CD4-positive, alpha-beta T cell treated with Interferon gamma for 1 hour (primary cell): Measurements from ENCODE around the gene RETREG1.

Experiments
- DNase-seq: peaks from one replicate; pipeline ENCODE4 v3.0.0-alpha.2; 2020

The RETREG1 gene

DNA sequence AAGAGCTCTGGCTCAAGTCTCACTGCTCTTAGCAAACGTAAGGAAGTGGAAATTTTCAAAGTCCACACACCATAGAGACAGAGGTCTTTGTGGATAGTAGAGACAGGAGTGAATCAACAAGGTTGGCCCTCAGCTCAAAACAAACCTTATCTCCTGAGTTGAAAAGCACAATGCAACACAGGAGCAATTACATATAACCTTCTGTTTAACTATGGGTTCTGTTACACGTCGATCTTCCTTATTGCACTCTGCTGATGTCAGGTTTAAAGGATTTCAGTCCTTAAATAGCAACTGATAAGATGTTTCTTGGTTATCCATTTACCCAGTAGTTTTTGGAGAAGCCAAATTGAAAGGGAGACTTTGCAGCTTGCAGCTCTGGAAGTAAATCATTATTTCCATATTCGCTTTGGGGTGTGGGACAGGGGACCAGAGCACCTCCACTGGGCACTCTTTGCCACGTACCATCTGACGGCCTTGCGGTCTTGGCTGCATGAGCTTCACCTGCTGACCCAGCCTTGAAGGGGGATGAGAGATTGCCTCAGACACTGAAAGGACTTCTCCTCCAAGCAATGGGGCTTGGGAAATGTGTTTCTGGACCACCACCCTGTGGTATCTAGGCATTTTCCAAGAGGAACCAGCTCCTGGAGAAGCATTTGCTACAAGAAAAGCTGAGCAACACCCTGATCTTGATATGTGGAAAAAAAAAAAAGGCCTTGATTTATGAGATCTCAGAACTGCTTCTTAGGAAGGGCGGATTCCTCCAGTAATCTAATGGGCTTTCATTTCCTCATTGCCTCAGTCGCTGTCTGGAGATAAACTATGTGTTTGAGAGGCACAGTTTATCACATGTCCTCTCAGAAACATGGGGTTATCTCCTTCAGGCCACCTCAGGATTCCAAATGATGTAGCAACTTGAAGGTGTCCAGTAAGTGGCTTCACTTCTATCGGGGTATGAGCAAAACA lies 95.0 kb downstream of the RETREG1 start:
- DNase-seq, result no peak

DNA sequence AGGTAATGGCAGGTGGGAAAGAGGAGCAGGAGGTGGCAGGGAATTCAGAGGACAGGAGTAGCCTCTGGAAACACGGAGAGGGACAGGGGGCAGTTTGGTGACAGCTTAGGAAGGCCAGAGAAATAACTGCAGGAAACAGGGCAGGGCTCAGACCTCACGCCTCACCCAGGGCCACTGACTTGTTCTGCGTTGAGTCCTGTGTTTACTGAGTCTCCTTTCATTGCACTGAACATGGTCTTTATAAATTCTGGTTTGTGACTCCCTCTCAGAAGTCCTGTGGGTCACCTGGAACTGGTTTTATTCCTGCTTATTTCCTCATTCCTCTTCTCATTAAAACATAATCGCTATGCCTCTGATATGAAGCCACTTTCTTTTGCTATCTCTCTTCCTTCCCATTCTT lies 96.0 kb downstream of the RETREG1 start:
- no peak for DNase-seq

DNA sequence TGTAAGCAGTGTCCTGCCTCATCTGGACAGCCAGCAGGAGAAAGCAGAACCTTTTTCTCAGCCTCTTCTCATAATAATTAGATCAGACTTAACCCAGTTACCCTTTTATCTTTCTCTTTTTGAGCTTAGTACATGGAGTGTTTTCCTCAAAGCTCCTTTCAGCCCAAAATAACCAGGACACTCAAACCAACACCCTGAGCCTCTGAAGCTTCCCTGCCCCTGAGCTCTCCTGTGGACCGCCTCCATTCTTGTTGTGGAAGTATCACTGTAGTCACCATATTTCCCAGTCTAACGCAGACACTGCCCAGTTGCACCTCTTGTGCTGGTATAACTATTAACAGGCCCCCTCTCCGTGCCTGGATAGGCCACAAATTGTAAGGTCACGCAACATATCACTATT lies 97.4 kb downstream of the RETREG1 start:
- DNase-seq, result no peak

DNA sequence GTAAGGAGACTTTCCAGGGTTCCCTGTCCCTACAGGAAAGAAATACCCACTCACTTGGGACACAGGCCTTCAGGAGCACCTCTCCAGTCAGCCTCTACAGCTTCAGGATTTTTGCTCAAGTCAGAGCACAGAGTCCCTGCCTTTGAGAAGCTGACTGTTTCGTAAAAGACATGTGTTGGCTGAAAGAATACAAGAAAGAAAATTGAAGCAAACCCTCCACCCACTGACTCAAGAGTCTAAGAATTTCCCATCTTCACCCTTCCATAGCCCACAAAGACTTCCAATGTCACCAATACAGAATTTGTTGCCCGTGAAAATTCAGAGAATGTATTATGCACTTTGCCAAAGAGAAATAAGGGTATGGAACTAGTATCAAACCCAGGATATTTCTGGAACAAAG lies 98.2 kb downstream of the RETREG1 start:
- DNase-seq, result no peak

DNA sequence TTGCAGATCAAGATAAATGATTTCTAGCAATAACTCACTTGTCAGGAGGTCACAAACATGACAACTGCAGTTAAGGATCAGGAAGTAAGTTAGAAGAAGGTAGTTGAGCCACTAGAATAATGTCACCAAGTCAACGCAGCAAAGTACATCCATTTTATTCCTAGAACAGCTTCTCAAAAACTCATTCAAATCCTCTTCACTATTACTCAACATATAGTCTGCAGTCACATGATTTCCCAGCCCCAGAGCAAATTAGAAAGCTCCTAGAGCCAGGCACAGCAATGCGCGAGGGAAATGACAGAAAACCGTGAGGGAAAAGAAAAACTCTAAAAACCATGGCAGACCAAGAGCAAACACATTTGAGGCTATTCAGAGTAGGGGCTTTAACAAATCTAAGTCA lies 101.3 kb downstream of the RETREG1 start:
- no peak for DNase-seq

DNA sequence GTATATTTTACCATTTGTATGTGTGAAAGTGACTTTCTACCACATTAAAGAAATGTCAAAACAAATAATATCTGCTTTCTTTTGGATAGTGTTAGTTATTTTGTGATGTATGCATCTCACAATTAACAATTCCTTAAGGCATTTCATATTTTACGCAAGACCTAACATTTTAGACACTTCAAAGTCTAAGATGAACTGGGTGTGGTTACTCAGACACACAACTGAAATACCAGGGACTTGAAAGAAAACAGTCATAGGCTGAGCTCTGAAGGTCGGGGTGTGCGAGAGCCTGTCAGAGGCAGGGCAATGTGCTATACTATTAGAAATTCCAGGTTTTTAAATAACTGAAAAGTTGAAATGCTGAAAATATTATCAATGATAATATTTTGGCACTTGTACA lies 106.7 kb downstream of the RETREG1 start:
- DNase-seq, result no peak

DNA sequence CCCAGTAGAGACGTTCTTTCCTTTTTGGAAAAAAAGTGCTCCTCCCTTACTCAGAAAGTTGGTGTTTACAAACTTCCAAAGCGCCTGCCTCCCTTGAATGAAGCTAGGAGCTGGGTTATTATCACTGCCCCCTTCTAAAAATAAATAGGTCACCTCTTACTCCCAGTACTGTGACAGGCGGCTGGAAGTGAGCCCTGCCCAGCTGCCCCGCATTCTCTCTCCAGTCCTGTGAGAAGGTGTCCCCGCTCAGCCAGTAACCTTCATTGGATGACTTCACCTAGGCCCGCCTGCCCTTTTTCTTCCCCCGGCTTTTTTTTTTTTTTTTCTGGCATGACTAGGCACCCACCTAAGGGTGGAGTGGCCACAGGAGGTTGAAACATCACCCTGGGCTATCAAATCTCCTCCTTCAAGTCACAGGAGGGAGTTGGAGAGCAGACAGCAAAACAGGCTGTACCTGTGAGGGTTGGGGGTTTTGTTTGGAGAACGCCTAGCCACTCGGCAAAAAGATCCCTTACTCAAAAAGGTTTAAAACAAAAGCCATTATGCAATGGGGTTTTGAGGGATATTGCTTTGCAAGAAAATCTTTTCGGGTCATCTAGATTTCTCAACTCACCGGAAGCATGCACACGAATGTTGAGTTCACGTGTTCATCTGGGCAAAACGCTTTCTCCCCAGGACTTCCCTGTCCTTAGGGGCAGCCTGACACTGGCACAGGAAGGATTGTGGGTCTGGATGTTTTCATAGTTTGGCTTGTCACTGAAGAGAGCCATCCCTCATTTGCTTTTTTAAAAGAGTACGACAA lies 107.9 kb downstream of the RETREG1 start:
- no peak for DNase-seq

DNA sequence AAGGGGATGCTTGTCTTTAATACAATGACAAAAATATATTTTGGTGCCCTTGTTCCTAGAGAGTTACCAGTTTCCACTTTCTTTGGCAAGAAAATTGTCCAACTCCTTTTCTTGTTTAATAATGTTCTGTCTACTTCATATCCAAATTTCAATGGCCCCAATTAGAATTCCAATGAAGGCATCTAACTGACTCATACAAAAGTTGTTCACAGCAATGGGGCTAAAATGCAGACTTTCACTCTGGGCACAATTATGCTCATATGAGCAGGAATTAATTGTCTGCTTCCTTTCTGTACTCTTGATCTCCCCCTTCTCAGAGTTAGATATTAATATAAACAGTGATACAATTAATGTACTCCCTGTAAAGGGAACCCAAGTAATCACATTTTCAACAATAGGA lies 109.1 kb downstream of the RETREG1 start:
- no peak for DNase-seq

DNA sequence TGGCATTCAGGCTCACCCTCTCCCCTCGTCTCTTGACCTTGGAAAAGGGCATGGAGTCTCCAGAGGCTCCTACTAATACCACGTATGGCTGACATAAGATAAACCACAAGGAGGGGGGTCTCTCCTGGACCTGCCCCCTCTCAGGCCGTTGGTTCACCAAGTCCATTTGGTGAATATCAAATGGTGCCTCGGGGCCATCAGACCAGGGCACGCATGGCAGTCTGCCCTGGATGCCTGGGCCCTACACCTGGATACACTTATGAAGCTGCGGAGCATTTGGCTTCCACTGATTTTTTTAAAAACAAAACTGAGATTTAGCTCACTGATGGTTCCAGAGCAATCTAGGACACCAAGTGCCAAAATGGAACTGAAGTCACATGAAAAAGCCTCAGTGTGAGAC lies 110.9 kb downstream of the RETREG1 start:
- DNase-seq, result no peak

DNA sequence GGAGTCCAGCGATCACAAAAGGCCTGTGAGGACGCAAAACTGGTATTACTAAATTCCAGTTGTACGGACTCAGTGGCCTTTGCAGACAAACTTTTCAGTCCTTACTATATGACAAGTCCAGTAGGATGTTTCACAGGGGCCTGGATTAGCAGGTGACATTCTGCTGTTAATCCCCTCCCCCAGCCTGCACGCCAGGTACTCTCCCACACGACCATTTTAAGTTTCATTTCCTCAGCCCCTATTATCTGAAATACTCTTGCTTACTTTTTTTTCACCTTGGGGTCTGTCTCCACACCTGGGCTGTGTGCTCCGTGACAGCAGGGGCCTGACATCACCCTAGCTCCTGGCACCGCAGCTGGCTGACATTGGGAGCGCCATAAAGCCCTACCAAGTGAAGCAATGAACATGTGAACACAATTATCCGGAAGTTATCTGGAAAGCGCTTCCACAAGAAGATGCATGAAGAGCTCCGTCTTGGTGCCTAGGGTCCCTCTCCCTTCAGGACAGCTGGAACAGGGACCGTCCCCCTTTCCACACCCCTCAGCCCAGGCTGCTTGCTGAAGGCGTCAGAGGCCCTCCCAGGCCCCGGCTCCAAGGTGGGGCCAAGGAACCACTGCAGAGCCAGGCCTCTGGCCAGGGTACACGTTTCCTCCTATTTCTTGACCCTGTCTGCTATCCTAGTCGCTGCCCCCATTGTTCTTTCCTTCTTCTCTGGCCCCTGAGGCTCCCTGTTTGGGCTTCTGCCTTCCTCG lies 111.5 kb downstream of the RETREG1 start:
- no peak for DNase-seq

DNA sequence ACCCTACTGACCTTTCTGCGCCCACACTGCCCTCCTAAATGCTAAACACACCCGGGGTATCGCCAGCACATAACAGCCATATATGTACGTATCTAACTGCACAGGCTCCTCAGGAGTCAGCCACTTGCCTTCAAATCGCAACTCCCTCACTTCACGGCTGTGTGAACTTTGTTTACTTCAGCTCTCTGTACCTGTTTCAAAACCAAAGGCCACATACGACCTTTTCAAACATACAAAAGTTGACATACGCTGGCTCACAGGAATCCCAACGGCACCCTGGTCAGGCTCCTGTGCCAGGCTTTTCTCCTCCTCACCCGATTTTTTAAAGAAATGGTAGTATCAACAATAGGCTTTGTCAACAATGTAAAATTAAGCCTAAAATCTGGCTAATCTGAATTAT lies 112.2 kb downstream of the RETREG1 start:
- DNase-seq, result no peak

DNA sequence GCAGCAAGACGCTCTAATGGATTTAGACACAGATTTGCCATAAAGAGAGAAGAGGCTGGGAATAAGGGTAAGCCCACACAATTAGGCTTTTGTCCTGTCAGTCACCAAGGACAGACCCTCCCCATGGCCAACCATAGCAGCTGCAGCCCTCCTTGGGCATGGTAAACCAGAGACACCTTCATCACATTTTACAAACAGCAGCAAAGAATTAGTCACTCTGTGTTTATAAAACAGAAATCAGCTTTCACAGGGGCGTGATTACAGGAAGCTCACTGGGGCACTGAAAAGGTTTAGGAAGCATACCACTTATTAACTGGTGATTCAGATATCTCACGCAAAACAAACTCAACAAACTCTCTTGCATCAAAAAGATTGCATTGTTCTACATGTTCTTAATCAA lies 113.9 kb downstream of the RETREG1 start:
- DNase-seq, result no peak

DNA sequence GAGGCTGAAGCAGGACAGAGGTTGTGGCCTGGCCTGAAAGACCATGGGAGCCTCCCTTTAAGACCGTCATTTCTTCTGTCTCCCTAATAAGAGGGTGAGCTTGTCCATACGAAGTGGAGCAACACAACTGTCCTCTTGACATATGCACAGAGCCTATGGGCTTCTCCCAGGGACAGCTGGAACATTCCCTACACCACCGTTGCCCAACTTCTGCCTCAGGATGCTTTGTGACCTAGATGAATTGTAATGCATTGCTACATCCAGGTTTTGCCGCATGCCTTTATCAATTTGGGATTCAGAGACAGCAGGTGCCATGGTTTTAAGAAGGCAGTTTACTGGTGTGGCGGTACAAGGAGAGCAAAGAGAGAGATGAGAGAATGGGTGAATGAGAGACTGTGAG lies 116.8 kb downstream of the RETREG1 start:
- DNase-seq, result no peak

DNA sequence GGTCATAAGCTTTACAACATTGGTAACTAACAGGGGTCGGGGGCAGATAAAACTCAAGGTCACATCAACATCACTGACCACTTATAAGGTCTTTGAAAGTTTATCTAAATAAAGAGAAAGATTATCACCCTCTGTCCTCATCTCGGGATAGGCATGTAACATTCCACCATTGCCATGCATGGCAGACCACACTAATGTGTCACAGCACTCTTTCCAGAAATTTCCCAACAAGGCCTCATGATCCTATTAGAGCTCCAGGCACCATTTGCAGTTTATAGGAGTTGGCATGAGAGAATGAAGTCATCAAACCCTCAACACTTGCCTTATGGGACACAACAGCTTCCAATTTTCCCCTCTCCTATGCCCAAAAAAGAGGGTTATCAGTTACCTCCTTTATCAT lies 119.3 kb downstream of the RETREG1 start:
- DNase-seq, result no peak

DNA sequence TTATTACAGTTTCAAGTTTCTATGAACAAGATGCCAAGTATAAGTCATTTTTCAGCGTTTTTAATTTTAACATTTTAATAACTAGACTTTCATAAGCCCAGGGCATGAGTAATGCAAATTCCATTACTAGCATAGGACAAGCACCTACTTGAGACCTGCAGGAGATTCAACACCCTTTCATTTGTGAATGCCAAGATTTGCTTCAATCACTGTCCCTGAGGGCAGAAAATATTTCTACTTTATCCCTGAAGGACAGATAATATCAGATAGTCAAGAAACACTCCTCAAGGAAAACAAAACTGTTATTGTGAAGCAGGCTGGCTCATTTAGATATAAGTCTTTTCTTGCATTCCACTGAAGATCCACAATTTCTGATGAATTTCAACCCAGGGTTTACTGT lies 123.5 kb downstream of the RETREG1 start:
- DNase-seq, result no peak

DNA sequence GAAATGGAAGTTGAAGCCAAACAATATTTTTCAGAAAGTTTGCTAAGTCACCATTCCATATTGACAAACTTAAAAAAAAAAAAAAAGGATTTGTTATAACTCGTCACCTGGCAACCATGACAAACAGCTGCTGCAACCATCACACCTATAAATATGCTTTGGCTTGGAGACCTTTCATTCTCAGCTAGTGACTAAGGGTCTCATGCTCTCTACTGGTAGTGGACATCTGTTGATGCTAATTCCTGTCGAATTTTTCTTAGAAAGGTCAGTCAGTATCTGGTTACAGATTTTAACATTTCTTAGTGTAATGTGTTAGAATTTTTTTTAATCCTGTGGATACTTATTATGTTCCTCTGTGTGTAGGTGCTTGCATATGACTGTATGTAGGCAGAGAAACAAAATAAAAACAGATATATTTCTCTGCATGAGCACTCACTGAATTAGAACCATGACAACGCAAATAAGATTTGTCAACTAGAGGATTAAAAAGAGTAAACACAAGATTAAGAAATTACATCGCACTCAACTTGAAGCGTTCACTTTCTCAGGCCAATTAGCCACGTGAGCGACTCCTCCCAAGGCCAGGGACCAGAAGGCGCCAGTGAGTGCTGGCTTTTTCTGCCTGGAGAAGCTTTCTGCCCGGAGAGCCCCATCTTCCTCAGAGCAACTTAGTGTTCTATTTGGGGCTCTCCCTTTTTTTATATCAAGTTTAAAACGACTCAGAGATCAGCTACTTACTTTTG lies 124.2 kb downstream of the RETREG1 start:
- DNase-seq, result no peak

DNA sequence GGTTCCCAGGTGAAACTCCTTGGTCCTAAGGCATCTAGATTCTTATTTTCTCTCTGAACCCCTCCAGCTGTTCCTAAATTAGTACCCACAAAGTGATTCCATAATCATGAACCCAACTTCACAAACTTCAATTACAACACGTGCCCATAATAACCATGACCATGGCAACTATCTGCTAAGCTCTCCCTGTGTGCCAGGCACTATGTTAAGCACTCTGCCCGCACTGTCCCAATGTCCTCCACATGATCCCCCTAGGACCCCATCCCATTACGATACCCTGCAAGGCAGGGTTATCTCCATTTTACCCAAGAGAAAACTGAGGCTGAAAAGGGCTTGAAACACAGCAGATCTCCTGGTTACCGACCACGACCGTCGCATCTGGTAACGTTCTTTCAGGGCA lies 125.9 kb downstream of the RETREG1 start:
- DNase-seq, result no peak

DNA sequence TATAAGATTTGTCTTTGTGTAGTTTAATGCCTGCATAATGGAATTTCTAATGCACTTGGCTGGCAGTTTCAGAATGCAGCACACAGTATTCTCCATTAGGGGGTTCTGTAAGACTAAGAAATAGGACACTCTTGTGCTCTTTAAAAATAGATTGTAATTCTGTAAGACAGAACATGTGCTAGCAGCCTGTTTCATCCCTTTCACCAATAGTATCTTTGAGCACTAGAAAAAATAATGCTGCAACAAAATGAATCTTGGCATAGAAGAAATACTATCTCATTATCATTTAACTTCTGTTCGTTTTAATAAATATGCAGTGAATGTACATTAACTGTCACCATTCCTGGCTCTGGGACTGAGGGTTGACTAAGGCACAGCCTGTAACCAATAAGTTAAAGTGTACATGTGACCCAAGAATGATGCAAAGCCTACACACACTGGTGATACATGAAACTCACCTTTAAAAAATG lies 127.4 kb downstream of the RETREG1 start:
- no peak for DNase-seq

DNA sequence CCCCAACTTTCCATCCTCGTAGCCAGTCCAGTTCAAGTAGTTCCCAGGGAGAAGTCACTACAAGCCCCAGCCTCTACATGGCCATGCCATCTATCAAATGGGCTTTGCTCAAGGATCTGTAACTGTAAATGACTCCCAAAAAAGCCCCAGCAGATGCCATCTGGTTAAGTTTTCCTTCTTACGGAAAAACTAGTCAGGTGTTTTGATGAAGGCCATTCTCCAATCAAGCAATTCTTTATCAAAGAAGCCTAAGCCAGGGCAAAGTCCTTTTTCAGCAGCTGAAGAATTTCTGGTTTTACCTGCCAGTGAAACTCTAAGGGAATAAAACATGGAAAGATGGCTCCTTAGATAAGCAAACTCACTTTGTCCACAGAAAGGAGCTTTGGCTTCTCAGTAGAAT lies 129.3 kb downstream of the RETREG1 start:
- no peak for DNase-seq

DNA sequence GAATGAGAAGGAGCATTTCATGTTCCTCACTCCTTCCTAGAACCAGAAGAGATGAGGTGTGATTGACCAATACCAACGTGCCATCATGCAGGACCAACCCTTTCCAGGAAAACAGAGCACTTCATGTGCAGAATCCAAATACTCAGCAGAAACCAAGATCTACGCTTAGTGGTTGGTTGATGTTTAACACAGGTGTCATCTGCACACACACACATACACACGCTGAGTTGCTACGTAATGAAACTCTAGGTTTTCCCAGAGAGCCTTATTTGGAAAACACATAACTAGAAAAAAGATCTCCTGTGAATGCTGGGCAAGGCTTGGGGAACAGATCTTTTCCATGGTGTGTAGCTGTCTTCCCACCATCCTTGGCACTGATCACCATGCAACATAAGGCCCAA lies 130.1 kb downstream of the RETREG1 start:
- no peak for DNase-seq

DNA sequence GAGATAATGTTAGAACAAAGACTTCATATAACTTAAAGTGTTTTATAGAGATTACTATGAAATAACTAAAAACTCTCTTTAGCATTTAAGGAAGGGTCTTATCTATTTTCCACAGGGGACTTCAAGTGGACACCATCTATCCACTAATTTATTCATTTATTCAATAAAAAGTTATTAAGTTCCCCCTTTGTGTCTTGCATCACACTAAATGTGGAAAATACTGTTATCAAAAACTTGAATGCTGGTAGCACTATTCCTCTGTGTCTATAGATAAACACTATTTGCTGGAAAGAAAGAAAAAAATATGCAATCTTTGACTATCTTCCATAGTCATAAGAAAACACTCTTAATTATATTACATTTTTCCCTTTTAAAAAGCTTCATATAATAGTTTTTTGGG lies 131.1 kb downstream of the RETREG1 start:
- DNase-seq, result no peak

DNA sequence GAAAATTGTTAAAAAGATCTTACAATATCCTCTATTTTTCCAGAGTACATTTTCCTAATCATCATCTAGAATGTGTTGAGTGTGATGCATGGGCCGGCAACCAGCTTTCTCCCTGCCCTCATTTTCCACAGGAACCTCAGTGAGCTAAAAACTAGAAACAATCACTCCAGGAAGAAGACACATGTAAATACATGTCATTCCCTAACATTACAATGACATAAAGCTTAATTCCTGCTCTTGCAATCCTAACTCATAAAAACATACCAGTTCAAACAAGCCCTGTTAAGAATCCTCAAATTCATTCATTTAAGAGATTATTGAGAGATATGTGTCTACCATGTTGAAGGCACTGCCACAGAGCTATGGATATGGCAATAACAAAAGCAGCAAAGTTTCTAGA lies 132.7 kb downstream of the RETREG1 start:
- DNase-seq, result no peak

DNA sequence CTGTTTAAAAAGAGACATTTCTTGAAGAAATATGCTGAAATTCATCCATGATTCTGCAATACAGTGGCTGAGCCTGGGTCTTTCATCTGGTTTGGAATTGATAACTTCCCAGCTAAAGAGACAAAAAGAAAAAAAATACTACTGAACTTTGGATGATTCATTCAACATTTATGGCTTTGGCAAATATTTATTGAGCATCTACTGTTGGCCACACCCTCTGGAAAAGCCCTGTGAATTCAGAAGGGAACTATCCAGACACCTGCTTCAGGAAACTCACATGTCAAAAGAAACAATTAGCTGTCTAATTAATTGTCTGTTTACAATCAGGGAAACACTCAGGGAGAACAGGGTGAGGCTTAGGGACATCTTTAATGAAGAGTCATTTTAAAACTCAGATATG lies 133.4 kb downstream of the RETREG1 start:
- no peak for DNase-seq
